ENCODE data around the gene SLC7A14.

The SLC7A14 gene

GRCh38 chr3:170610321-170610884, 24.5 kb upstream of the SLC7A14 start:
- peaks cover 2% of the 10 kb centered on the region for H3K4me1 ChIP-seq (ENCODE audit: control insufficient read depth, insufficient read depth, low read length)
- no peak overlapping the region for H3K9ac ChIP-seq (ENCODE audit: low read depth, low read length)
- no peaks in the 10 kb centered on the region for H3K36me3 ChIP-seq (ENCODE audit: control insufficient read depth, insufficient read depth, low read length)
- H3K4me3 ChIP-seq (ENCODE audit: low read depth, low read length): no peak overlapping the region
- no peaks in the 10 kb centered on the region for H3K27me3 ChIP-seq (ENCODE audit: control insufficient read depth, insufficient read depth, low read length)
- no peaks in the 10 kb centered on the region for H3K9me3 ChIP-seq (ENCODE audit: control insufficient read depth, insufficient read depth, low read length)

- H3K9ac ChIP-seq (ENCODE audit: low read depth, low read length): no peak overlapping the region
- no peak overlapping the region for H3K4me3 ChIP-seq (ENCODE audit: low read depth, low read length)
- no peaks in the 10 kb centered on the region for H3K36me3 ChIP-seq (ENCODE audit: control insufficient read depth, insufficient read depth, low read length)
- no peaks in the 10 kb centered on the region for H3K9me3 ChIP-seq (ENCODE audit: control insufficient read depth, insufficient read depth, low read length)
- H3K27me3 ChIP-seq (ENCODE audit: control insufficient read depth, insufficient read depth, low read length): no peaks in the 10 kb centered on the region
- peaks cover 2% of the 10 kb centered on the region for H3K4me1 ChIP-seq (ENCODE audit: control insufficient read depth, insufficient read depth, low read length)
Measured at GRCh38 chr3:170608475-170608874, 22.6 kb upstream of the SLC7A14 start.

DNA sequence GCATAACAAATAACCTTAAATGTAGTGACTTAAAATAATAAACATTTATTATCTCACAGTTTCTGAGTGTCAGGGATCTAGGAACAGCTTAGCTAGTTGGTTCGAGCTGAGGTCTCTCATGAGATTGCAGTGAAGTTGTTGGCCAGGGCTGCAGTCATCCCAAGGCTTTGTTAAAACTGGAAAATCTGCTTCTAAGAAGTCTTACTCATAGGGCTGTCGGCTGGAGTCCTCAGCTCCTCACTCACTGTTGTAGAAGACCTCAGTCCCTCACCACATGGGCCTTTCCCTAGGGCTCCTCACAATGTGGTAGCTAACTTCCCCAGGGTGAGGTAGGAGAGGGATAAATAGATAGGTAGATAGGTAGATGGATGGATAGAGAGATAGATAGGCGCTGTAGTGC, 20.8 kb upstream of the SLC7A14 start:
- Histone ChIP-seq H3K36me3 (ENCODE audit: control insufficient read depth, insufficient read depth, low read length) (no peaks in the 10 kb centered on the region), H3K9ac (ENCODE audit: low read depth, low read length) (no peak overlapping the region), H3K4me1 (ENCODE audit: control insufficient read depth, insufficient read depth, low read length) (peaks cover 2% of the 10 kb centered on the region), H3K9me3 (ENCODE audit: control insufficient read depth, insufficient read depth, low read length) (no peaks in the 10 kb centered on the region), H3K4me3 (ENCODE audit: low read depth, low read length) (no peak overlapping the region), H3K27me3 (ENCODE audit: control insufficient read depth, insufficient read depth, low read length) (no peaks in the 10 kb centered on the region)

DNA sequence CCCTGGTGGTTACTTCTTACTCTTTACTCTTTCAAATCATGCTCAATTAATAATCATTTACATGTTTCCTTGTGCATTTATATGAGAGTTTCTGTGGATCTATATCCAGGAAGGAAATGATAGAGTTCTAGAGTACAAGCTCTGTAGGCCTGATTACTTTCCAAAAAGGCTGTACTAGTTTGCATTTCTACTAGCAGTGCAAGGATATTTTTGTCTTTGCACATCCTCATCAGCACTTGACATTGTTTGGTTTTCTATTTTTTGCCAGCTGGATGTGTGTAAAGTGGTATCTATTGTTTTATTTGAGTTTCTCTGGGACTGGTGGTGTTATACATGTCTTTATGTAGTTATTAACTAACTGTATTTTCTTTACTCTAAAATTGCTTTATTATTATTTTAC, 19.6 kb upstream of the SLC7A14 start:
- no peaks in the 10 kb centered on the region for H3K36me3 ChIP-seq (ENCODE audit: control insufficient read depth, insufficient read depth, low read length)
- no peak overlapping the region for H3K4me3 ChIP-seq (ENCODE audit: low read depth, low read length)
- no peak overlapping the region for H3K9ac ChIP-seq (ENCODE audit: low read depth, low read length)
- H3K27me3 ChIP-seq (ENCODE audit: control insufficient read depth, insufficient read depth, low read length): no peaks in the 10 kb centered on the region
- no peaks in the 10 kb centered on the region for H3K9me3 ChIP-seq (ENCODE audit: control insufficient read depth, insufficient read depth, low read length)
- H3K4me1 ChIP-seq (ENCODE audit: control insufficient read depth, insufficient read depth, low read length): peaks cover 2% of the 10 kb centered on the region

- Histone ChIP-seq H3K9ac (ENCODE audit: low read depth, low read length) (no peak overlapping the region), H3K36me3 (ENCODE audit: control insufficient read depth, insufficient read depth, low read length) (no peaks in the 10 kb centered on the region), H3K4me1 (ENCODE audit: control insufficient read depth, insufficient read depth, low read length) (peaks cover 2% of the 10 kb centered on the region), H3K4me3 (ENCODE audit: low read depth, low read length) (no peak overlapping the region), H3K9me3 (ENCODE audit: control insufficient read depth, insufficient read depth, low read length) (no peaks in the 10 kb centered on the region), H3K27me3 (ENCODE audit: control insufficient read depth, insufficient read depth, low read length) (no peaks in the 10 kb centered on the region)
Measured at GRCh38 chr3:170603770-170604510, 18.1 kb upstream of the SLC7A14 start.

DNA sequence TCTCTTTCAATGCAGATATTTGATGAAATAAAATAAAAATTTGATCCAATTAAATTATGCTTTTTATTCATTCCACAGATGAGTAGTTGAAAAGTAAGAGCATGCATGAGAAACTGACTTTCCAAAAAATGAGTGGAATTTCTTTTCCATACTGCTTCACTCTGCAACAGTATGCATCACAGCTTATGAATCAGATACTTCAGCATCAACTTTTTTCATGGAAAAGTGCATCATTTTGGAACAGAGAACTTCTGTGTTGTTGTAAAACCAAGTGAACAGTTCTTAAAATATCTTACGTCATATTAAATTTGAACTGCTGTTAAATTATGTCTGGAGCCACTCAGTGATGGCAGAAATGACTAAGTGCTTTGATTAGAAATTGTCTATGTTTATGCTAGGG, 16.7 kb upstream of the SLC7A14 start:
- Histone ChIP-seq H3K4me1 (ENCODE audit: control insufficient read depth, insufficient read depth, low read length) (peaks cover 2% of the 10 kb centered on the region), H3K9me3 (ENCODE audit: control insufficient read depth, insufficient read depth, low read length) (no peaks in the 10 kb centered on the region), H3K36me3 (ENCODE audit: control insufficient read depth, insufficient read depth, low read length) (no peaks in the 10 kb centered on the region), H3K9ac (ENCODE audit: low read depth, low read length) (no peak overlapping the region), H3K4me3 (ENCODE audit: low read depth, low read length) (no peak overlapping the region), H3K27me3 (ENCODE audit: control insufficient read depth, insufficient read depth, low read length) (no peaks in the 10 kb centered on the region)

- Histone ChIP-seq H3K9me3 (ENCODE audit: control insufficient read depth, insufficient read depth, low read length) (no peaks in the 10 kb centered on the region), H3K9ac (ENCODE audit: low read depth, low read length) (no peak overlapping the region), H3K4me1 (ENCODE audit: control insufficient read depth, insufficient read depth, low read length) (no peaks in the 10 kb centered on the region), H3K4me3 (ENCODE audit: low read depth, low read length) (no peak overlapping the region), H3K36me3 (ENCODE audit: control insufficient read depth, insufficient read depth, low read length) (no peaks in the 10 kb centered on the region), H3K27me3 (ENCODE audit: control insufficient read depth, insufficient read depth, low read length) (no peaks in the 10 kb centered on the region)
Measured at GRCh38 chr3:170600005-170600624, 14.2 kb upstream of the SLC7A14 start.

DNA sequence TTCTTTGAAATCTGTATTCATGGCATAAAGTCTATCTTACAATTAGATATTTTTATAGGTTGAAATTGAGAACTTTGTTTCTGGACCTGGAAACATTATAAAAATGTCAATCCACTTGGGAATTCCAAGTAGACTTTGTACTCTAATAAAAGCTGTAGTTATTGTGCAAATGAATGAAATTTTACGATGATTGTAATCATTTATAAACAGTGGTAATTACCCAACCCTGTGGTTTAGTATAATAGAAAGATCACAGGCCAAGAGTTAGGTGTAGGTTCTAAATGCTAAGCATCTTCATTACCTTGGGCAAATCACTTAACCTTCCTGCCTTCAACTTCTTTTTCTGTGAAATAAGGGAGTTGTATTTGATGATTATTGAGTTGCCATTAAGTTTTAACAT, 13.2 kb upstream of the SLC7A14 start:
- Histone ChIP-seq H3K9ac (ENCODE audit: low read depth, low read length) (no peak overlapping the region), H3K4me3 (ENCODE audit: low read depth, low read length) (no peak overlapping the region), H3K9me3 (ENCODE audit: control insufficient read depth, insufficient read depth, low read length) (no peaks in the 10 kb centered on the region), H3K4me1 (ENCODE audit: control insufficient read depth, insufficient read depth, low read length) (no peaks in the 10 kb centered on the region), H3K36me3 (ENCODE audit: control insufficient read depth, insufficient read depth, low read length) (no peaks in the 10 kb centered on the region), H3K27me3 (ENCODE audit: control insufficient read depth, insufficient read depth, low read length) (no peaks in the 10 kb centered on the region)

GRCh38 chr3:170598091-170598502, 12.2 kb upstream of the SLC7A14 start:
- H3K9ac ChIP-seq (ENCODE audit: low read depth, low read length): no peak overlapping the region
- no peaks in the 10 kb centered on the region for H3K27me3 ChIP-seq (ENCODE audit: control insufficient read depth, insufficient read depth, low read length)
- no peaks in the 10 kb centered on the region for H3K4me1 ChIP-seq (ENCODE audit: control insufficient read depth, insufficient read depth, low read length)
- no peaks in the 10 kb centered on the region for H3K36me3 ChIP-seq (ENCODE audit: control insufficient read depth, insufficient read depth, low read length)
- H3K9me3 ChIP-seq (ENCODE audit: control insufficient read depth, insufficient read depth, low read length): no peaks in the 10 kb centered on the region
- H3K4me3 ChIP-seq (ENCODE audit: low read depth, low read length): no peak overlapping the region

- Histone ChIP-seq H3K4me1 (ENCODE audit: control insufficient read depth, insufficient read depth, low read length) (no peaks in the 10 kb centered on the region), H3K9ac (ENCODE audit: low read depth, low read length) (no peak overlapping the region), H3K9me3 (ENCODE audit: control insufficient read depth, insufficient read depth, low read length) (no peaks in the 10 kb centered on the region), H3K27me3 (ENCODE audit: control insufficient read depth, insufficient read depth, low read length) (no peaks in the 10 kb centered on the region), H3K4me3 (ENCODE audit: low read depth, low read length) (no peak overlapping the region), H3K36me3 (ENCODE audit: control insufficient read depth, insufficient read depth, low read length) (no peaks in the 10 kb centered on the region)
Measured at GRCh38 chr3:170594528-170594927, 8.7 kb upstream of the SLC7A14 start.

GRCh38 chr3:170593634-170594033, 7.8 kb upstream of the SLC7A14 start:
- Histone ChIP-seq H3K4me1 (ENCODE audit: control insufficient read depth, insufficient read depth, low read length) (no peaks in the 10 kb centered on the region), H3K9me3 (ENCODE audit: control insufficient read depth, insufficient read depth, low read length) (no peaks in the 10 kb centered on the region), H3K4me3 (ENCODE audit: low read depth, low read length) (no peak overlapping the region), H3K27me3 (ENCODE audit: control insufficient read depth, insufficient read depth, low read length) (no peaks in the 10 kb centered on the region), H3K9ac (ENCODE audit: low read depth, low read length) (no peak overlapping the region), H3K36me3 (ENCODE audit: control insufficient read depth, insufficient read depth, low read length) (no peaks in the 10 kb centered on the region)

DNA sequence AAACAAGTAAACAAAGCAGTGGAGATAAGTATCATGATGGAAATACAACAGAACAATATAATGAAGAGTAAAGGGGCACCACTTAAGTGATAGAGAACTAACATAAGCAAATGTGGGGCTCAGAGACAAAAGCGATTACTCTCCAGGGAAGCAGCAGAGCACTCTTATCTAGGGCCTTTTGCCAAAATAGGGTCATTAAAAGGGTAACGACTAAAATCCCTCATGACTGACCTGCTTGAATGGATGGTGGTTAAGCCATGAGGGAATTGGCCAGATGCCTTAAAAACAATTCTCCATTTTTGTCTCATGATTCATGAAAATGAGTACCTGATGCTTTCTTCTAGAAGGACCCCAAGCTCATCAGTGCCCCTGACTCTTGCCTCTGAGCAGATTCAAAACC, 3.2 kb upstream of the SLC7A14 start:
- H3K9ac ChIP-seq (ENCODE audit: low read depth, low read length): no peak overlapping the region
- no peaks in the 10 kb centered on the region for H3K4me1 ChIP-seq (ENCODE audit: control insufficient read depth, insufficient read depth, low read length)
- H3K27me3 ChIP-seq (ENCODE audit: control insufficient read depth, insufficient read depth, low read length): peaks cover 30% of the 10 kb centered on the region
- no peaks in the 10 kb centered on the region for H3K36me3 ChIP-seq (ENCODE audit: control insufficient read depth, insufficient read depth, low read length)
- no peaks in the 10 kb centered on the region for H3K9me3 ChIP-seq (ENCODE audit: control insufficient read depth, insufficient read depth, low read length)
- no peak overlapping the region for H3K4me3 ChIP-seq (ENCODE audit: low read depth, low read length)
